Mammary epithelial cell (primary cell): Measurements from ENCODE around the gene AUTS2.

Source experiments
- CTCF ChIP-seq, 2 donors: IDR thresholded peaks in 1 of 2; conservative IDR thresholded peaks in 1 of 2; 2 replicates each; pipeline ENCODE4 v1.5.1; 2011 to 2012; ENCODE audit warnings: inconsistent platforms in 2 of 2, low read length in 2 of 2, mild to moderate bottlenecking in 2 of 2, control low read depth in 1 of 2, low read depth in 1 of 2; ENCODE audit not compliant: insufficient read depth in 1 of 2; ENCODE audit errors: extremely low read depth in 1 of 2
- EZH2 ChIP-seq: IDR thresholded peaks from 2 replicates; pipeline ENCODE4 v1.6.1; 2012; ENCODE audit warnings: low read length, inconsistent platforms, borderline replicate concordance

GRCh38 chr7:70728872-70729552 is 1130.7 kb downstream of the AUTS2 start:
- no peak for TF ChIP-seq CTCF (conservative IDR thresholded peaks at IDR 0.05 in 1 of 2, IDR thresholded peaks at IDR 0.05 in 1 of 2; ENCODE audit: extremely low read depth in 1 of 2, insufficient read depth in 1 of 2, low read depth in 1 of 2, low read length in 2 of 2)
- no peak for TF ChIP-seq EZH2
